ENCODE results near the gene HSF4.
A peak's percentile ranks its signal among the peaks of the same experiment; 100 is the strongest.

HSF4 gene

GRCh38 chr16:67209565-67209964 is 45.0 kb downstream of the HSF4 start:
- Histone ChIP-seq H3K4ac (ENCODE audit: low read depth, low read length) (no peak overlapping the region), H3K18ac (ENCODE audit: low read length) (no peak overlapping the region), H3K27ac (ENCODE audit: low read depth, low read length) (no peak overlapping the region), H2BK120ac (ENCODE audit: low read depth, low read length) (no peak overlapping the region), H2AK5ac (ENCODE audit: low read length) (no peak overlapping the region), H2BK5ac (ENCODE audit: low read length) (no peak overlapping the region), H2BK15ac (replicated peaks; ENCODE audit: low read depth) (no peak overlapping the region), H3K36me3 (ENCODE audit: control insufficient read depth, insufficient read depth, low read length) (no peaks in the 10 kb centered on the region), H4K5ac (ENCODE audit: low read length) (no peak overlapping the region), H3K23ac (ENCODE audit: low read length) (no peak overlapping the region), H3K9ac (ENCODE audit: low read length) (no peak overlapping the region), H3K79me2 (ENCODE audit: control insufficient read depth, insufficient read depth, low read length) (no peaks in the 10 kb centered on the region), H3K27me3 (ENCODE audit: insufficient read depth, low read length, poor library complexity) (no peaks in the 10 kb centered on the region), H3K4me1 (ENCODE audit: control insufficient read depth, low read depth, low read length) (no peaks in the 10 kb centered on the region), H4K8ac (ENCODE audit: low read depth, low read length) (no peak overlapping the region), H3K56ac (ENCODE audit: low read length) (no peak overlapping the region), H3K79me1 (ENCODE audit: low read length) (no peaks in the 10 kb centered on the region), H3K4me3 (ENCODE audit: low read length) (no peak overlapping the region), H3K4me2 (ENCODE audit: low read length) (no peak overlapping the region)
- WGBS (ENCODE audit: extremely low coverage, insufficient coverage, low lambda C conversion rate): no CpG with 5 or more reads among the region's 8 CpGs
- DNase-seq: no peak

DNA sequence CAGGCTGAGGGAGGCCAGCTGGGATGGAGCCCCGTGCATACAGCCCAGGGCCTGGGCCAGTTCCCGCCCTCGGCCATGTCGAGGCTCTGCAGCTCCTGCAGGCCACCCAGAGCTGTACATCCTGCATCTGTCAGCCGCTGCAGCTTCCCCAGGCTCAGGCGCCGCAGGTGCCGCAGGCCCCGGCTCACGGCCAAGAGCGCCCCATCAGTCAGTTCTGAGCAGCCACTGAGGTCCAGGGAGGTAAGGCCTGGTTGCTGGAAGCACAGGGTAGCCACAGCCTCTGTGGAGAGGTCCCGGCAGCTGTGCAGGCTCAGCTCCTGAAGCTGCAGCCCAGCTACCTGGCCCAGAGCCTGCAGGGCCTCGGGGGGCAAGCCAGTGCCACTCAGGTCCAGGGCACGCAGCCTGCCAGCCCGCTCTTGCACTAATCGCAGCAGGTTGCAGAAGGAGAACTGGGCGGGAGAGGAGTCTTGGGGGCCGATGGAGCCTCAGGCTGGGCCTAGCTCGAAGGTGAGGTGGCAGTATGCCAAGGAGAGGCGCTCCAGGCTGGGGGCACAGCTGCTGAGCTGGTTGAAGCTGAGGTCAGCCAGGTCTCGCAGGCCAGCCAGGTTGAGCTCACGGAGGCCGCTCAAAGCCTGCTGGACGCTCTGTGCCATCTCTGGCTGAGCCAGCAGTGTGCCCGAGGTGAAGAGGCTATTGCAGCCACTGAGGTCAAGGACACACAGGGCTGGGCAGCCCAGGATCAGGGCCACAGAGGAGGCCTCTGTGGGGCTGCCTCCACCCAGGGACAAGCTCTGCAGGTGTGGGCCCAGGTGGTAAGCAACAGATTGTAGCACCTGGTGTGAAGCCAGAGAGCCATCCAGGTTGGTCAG is 45.8 kb downstream of the HSF4 start:
- H3K56ac ChIP-seq (ENCODE audit: low read length): no peak overlapping the region
- no peaks in the 10 kb centered on the region for H3K79me1 ChIP-seq (ENCODE audit: low read length)
- no CpG with 5 or more reads among the region's 25 CpGs for WGBS (ENCODE audit: extremely low coverage, insufficient coverage, low lambda C conversion rate)
- no peak overlapping the region for H4K8ac ChIP-seq (ENCODE audit: low read depth, low read length)
- H2AK5ac ChIP-seq (ENCODE audit: low read length): no peak overlapping the region
- no peak overlapping the region for H3K23ac ChIP-seq (ENCODE audit: low read length)
- no peaks in the 10 kb centered on the region for H3K27me3 ChIP-seq (ENCODE audit: insufficient read depth, low read length, poor library complexity)
- H3K4me2 ChIP-seq (ENCODE audit: low read length): no peak overlapping the region
- H3K27ac ChIP-seq (ENCODE audit: low read depth, low read length): no peak overlapping the region
- H3K36me3 ChIP-seq (ENCODE audit: control insufficient read depth, insufficient read depth, low read length): no peaks in the 10 kb centered on the region
- no peaks in the 10 kb centered on the region for H3K79me2 ChIP-seq (ENCODE audit: control insufficient read depth, insufficient read depth, low read length)
- H3K18ac ChIP-seq (ENCODE audit: low read length): no peak overlapping the region
- no peak overlapping the region for H3K4me3 ChIP-seq (ENCODE audit: low read length)
- no peaks in the 10 kb centered on the region for H3K4me1 ChIP-seq (ENCODE audit: control insufficient read depth, low read depth, low read length)
- H3K4ac ChIP-seq (ENCODE audit: low read depth, low read length): no peak overlapping the region
- no peak overlapping the region for H2BK15ac ChIP-seq (replicated peaks; ENCODE audit: low read depth)
- H2BK5ac ChIP-seq (ENCODE audit: low read length): no peak overlapping the region
- H2BK120ac ChIP-seq (ENCODE audit: low read depth, low read length): no peak overlapping the region
- no peak overlapping the region for H4K5ac ChIP-seq (ENCODE audit: low read length)
- H3K9ac ChIP-seq (ENCODE audit: low read length): no peak overlapping the region
- no peak for DNase-seq

GRCh38 chr16:67211674-67212073 is 47.1 kb downstream of the HSF4 start:
- DNase-seq: no peak
- H3K4me2 ChIP-seq (ENCODE audit: low read length): no peak overlapping the region
- no peak overlapping the region for H2BK5ac ChIP-seq (ENCODE audit: low read length)
- no peak overlapping the region for H2BK15ac ChIP-seq (replicated peaks; ENCODE audit: low read depth)
- H3K27ac ChIP-seq (ENCODE audit: low read depth, low read length): no peak overlapping the region
- H3K56ac ChIP-seq (ENCODE audit: low read length): no peak overlapping the region
- no peak overlapping the region for H3K9ac ChIP-seq (ENCODE audit: low read length)
- no peak overlapping the region for H2BK120ac ChIP-seq (ENCODE audit: low read depth, low read length)
- no peak overlapping the region for H4K8ac ChIP-seq (ENCODE audit: low read depth, low read length)
- no peak overlapping the region for H2AK5ac ChIP-seq (ENCODE audit: low read length)
- no peaks in the 10 kb centered on the region for H3K79me2 ChIP-seq (ENCODE audit: control insufficient read depth, insufficient read depth, low read length)
- no peak overlapping the region for H3K4ac ChIP-seq (ENCODE audit: low read depth, low read length)
- no peaks in the 10 kb centered on the region for H3K4me1 ChIP-seq (ENCODE audit: control insufficient read depth, low read depth, low read length)
- no peaks in the 10 kb centered on the region for H3K27me3 ChIP-seq (ENCODE audit: insufficient read depth, low read length, poor library complexity)
- H3K36me3 ChIP-seq (ENCODE audit: control insufficient read depth, insufficient read depth, low read length): no peaks in the 10 kb centered on the region
- H3K79me1 ChIP-seq (ENCODE audit: low read length): no peaks in the 10 kb centered on the region
- H4K5ac ChIP-seq (ENCODE audit: low read length): no peak overlapping the region
- WGBS (ENCODE audit: extremely low coverage, insufficient coverage, low lambda C conversion rate): no CpG with 5 or more reads among the region's 7 CpGs
- no peak overlapping the region for H3K4me3 ChIP-seq (ENCODE audit: low read length)
- H3K23ac ChIP-seq (ENCODE audit: low read length): no peak overlapping the region
- no peak overlapping the region for H3K18ac ChIP-seq (ENCODE audit: low read length)

DNA sequence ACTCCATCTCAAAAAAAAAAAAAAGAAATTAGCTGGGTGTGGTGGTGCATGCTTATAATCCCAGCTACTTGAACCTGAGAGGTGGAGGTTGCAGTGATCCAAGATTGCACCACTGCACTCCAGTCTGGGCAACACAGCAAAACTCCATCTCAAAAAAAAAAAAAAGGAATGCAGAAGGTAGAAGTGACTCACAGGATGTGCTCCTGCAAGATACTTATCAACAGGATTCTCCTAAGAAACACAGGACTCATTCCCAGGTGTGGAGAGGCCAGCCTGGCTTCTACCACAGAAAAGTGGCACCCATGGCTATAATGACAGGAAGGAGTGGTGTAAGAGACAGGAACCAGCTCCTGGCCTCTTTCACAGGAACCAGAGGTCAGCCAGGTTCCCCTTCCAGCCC is 48.2 kb downstream of the HSF4 start:
- H3K4ac ChIP-seq (ENCODE audit: low read depth, low read length): no peak overlapping the region
- H3K79me1 ChIP-seq (ENCODE audit: low read length): no peaks in the 10 kb centered on the region
- H2BK120ac ChIP-seq (ENCODE audit: low read depth, low read length): no peak overlapping the region
- H3K27me3 ChIP-seq (ENCODE audit: insufficient read depth, low read length, poor library complexity): no peaks in the 10 kb centered on the region
- H2BK5ac ChIP-seq (ENCODE audit: low read length): no peak overlapping the region
- H3K79me2 ChIP-seq (ENCODE audit: control insufficient read depth, insufficient read depth, low read length): no peaks in the 10 kb centered on the region
- no peak overlapping the region for H2AK5ac ChIP-seq (ENCODE audit: low read length)
- H2BK15ac ChIP-seq (replicated peaks; ENCODE audit: low read depth): no peak overlapping the region
- H3K9ac ChIP-seq (ENCODE audit: low read length): no peak overlapping the region
- H3K36me3 ChIP-seq (ENCODE audit: control insufficient read depth, insufficient read depth, low read length): no peaks in the 10 kb centered on the region
- no peak overlapping the region for H4K8ac ChIP-seq (ENCODE audit: low read depth, low read length)
- no peaks in the 10 kb centered on the region for H3K4me1 ChIP-seq (ENCODE audit: control insufficient read depth, low read depth, low read length)
- H3K56ac ChIP-seq (ENCODE audit: low read length): no peak overlapping the region
- peak; percentile 57 for DNase-seq
- no peak overlapping the region for H4K5ac ChIP-seq (ENCODE audit: low read length)
- no peak overlapping the region for H3K4me3 ChIP-seq (ENCODE audit: low read length)
- H3K4me2 ChIP-seq (ENCODE audit: low read length): no peak overlapping the region
- no peak overlapping the region for H3K18ac ChIP-seq (ENCODE audit: low read length)
- no peak overlapping the region for H3K23ac ChIP-seq (ENCODE audit: low read length)
- no peak overlapping the region for H3K27ac ChIP-seq (ENCODE audit: low read depth, low read length)

- Histone ChIP-seq H2BK5ac (ENCODE audit: low read length) (no peak overlapping the region), H3K4ac (ENCODE audit: low read depth, low read length) (no peak overlapping the region), H3K4me2 (ENCODE audit: low read length) (no peak overlapping the region), H3K18ac (ENCODE audit: low read length) (no peak overlapping the region), H3K79me1 (ENCODE audit: low read length) (no peaks in the 10 kb centered on the region), H2BK15ac (replicated peaks; ENCODE audit: low read depth) (no peak overlapping the region), H3K23ac (ENCODE audit: low read length) (no peak overlapping the region), H3K79me2 (ENCODE audit: control insufficient read depth, insufficient read depth, low read length) (no peaks in the 10 kb centered on the region), H3K27me3 (ENCODE audit: insufficient read depth, low read length, poor library complexity) (no peaks in the 10 kb centered on the region), H3K36me3 (ENCODE audit: control insufficient read depth, insufficient read depth, low read length) (no peaks in the 10 kb centered on the region), H3K4me1 (ENCODE audit: control insufficient read depth, low read depth, low read length) (no peaks in the 10 kb centered on the region), H3K56ac (ENCODE audit: low read length) (no peak overlapping the region), H3K27ac (ENCODE audit: low read depth, low read length) (no peak overlapping the region), H4K5ac (ENCODE audit: low read length) (no peak overlapping the region), H4K8ac (ENCODE audit: low read depth, low read length) (no peak overlapping the region), H2AK5ac (ENCODE audit: low read length) (no peak overlapping the region), H3K4me3 (ENCODE audit: low read length) (no peak overlapping the region), H2BK120ac (ENCODE audit: low read depth, low read length) (no peak overlapping the region), H3K9ac (ENCODE audit: low read length) (no peak overlapping the region)
- DNase-seq: no peak
- no CpG with 5 or more reads among the region's 8 CpGs for WGBS (ENCODE audit: extremely low coverage, insufficient coverage, low lambda C conversion rate)
Observed at GRCh38 chr16:67213197-67214019, 48.9 kb downstream of the HSF4 start.

Data from mesendoderm (in vitro differentiated cells).